ENCODE results near the gene THY1.
"Not testable (repeated sequence)": the region's sequence is repeated elsewhere in the genome, so short reads cannot be mapped to it uniquely, and the experiment has no call there.

THY1 gene

DNA sequence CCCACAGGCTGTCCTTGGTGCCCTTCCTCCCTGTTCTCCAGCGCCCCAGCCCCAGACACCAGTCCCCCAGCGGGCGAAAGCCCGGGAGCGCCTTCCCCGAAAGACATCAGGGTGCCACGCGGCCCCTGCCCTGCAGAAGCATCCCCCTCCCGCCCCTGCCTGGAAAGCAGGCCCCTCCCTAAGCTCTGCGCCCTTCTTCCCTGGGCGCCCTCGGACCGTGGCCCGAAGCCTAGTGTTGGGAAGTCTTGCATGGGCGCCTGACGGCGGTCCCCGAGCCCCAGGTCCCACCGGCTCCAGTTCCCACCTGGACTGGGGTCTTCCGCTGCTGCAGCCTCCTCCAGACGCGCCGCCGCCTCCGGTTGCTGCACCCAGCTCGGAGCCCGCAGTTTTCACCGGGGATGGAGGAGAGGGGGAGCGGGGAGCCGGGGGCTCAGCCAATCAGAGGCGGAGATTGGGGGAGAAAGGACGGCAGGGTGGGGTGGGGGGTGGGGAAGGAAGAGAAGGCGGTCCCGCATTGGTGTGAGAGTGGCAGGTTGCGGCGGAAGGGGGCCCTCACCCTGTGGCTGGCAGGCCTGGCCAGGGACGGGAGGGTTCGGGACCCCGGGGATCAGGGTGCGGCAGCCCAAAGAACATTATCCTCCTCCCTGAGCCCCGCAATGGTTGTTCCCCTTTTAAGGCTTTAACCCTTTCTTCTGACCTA, at the start of gene THY1:
TSS of gene THY1 (minus strand) at position 364 of the 700 bp plus-strand sequence. CDS start 2,267 bp downstream, outside the sequence.
- DNase-seq (ENCODE audit: insufficient read length, low spot score) (no peak), FAIRE-seq (no peak)

DNA sequence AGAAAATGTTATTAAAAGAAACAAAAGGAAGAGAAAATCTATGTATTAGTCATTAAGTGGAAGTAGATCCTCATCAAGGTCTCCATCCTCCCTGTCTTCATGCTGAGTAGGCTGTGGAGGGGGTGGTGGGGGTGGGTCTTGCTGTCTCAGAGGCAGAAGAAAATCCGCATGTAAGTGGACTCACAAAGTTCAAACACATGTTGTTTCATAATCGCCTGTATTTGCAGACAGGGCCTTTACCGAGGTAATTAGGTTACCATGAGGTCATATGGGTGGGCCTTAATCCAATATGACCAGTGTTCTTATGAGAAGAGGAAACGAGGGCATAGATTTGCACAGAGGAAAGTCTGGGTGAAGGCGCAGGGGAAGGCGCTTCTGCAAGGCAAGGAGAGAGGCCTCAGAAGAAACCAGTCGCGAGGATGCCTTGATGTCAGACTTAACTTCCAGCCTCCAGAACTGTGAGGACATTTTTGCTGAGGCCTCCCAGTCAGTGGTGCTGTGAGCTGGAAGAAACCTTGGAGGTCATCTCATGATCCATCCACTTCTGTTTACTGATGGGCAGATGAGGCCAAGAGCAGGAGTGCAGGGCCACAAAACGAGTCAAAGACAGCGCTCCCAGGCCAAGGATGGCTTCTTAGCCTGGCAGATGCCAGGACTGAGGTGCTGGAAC, 49.3 kb upstream of the THY1 start:
- DNase-seq (ENCODE audit: insufficient read length, low spot score) (no peak), FAIRE-seq (no peak)

DNA sequence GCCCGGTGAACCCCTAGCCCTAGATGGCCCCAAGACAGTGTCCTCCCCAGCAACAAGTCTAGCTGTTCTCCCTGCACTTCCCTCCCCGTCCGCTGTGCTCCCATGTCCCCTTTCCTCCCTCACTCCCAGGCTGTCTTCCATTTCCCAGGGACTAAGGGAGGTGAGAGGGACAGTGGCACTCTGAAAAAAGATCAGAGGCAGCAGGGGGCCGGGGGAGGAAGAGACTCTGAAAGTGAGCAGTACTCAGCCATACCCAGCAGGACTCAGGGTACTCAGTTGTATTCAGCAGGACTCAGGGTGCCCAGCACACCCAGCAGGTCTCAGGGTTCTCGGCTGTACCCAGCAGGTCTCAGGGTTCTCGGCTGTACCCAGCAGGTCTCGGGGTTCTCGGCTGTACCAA, 48.4 kb upstream of the THY1 start:
- FAIRE-seq (no peak), DNase-seq (ENCODE audit: insufficient read length, low spot score) (no peak)

DNA sequence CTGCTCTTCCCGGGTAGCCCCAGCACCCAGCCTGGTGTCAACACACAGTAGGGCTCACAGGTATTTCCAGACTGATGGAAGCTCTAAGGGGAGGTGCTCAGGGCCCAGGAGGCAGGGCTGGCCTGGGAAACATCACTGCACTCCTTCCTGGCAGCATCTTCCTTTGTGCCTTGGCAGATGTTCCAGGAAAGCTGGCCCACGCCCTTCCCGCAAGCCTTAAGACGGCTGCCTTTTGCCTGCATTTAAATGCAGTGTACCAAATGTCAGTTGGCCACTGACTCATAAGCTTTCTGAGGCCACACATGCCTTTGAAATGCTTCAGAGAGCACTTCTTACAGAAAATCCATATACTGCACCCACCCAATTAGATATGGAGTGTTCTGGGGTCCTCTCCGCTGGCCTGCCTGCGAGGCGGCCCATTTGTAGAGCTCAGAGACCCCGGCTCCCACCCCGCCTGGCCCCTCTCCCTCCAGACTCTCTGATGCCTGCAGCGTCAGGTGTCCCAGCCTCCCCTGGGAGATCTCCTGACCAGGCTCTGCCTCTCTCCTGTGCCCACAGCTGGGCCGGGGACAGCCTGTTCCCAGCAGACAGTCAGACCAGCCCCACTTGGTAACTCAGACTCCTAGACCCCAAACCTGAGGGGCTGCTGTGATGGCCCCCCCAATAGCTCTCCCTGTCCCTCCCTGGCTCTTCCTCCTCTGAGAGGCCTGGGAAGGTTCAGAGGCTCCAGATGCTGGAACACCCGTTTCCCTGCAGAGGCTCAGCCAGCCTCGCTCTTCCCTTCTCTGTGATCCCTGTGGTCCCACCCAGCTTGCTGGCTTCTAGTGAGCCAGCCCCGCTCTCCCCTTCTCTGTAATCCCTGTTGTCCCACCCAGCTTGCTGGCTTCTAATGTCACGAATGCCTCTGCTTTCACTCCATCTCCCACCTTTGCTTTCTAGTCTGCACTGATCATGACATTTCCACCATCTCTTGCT, 47.6 kb upstream of the THY1 start:
- no peak for FAIRE-seq
- no peak for DNase-seq (ENCODE audit: insufficient read length, low spot score)

DNA sequence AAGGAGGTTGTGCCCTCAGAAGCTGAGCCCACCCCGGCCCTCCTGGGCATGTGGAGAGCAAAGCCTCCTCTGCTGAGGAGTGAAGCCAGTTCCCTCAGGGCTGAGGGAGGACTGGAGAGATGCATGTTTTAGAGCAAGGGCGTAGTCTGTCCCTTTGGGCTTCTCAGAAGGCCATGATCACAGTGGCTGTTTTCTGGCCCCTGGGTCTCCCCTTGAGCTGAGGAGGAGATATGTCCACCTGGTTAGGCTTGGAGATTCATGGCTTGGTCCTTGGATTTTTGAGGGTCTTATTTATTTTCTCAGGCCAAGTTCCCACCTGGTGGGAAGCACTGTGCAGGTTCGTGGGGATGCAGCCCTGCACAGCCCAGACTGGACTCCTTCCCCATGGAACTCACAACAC, 46.5 kb upstream of the THY1 start:
- no peak for DNase-seq (ENCODE audit: insufficient read length, low spot score)
- FAIRE-seq, result no peak

DNA sequence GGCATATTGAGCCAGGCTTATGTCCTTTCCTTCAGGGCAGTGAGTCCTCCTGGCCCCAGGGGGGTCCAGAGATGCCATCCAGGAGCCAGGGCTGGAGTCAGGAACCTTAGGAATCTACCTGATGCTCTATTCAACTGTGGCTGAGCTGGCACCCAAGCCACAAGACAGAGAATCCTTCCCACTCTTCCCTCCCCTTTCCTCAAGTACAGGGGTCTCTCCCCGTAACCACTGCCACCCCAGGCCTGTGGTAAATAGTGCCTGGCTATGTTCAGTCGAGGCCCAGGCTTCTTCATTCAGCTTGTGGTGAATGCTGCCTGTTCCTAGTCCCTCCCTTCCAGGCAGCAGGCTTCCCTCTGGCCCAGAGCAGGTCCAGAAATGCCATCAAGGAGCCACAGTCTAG, 45.5 kb upstream of the THY1 start:
- FAIRE-seq (no peak), DNase-seq (ENCODE audit: insufficient read length, low spot score) (no peak)

DNA sequence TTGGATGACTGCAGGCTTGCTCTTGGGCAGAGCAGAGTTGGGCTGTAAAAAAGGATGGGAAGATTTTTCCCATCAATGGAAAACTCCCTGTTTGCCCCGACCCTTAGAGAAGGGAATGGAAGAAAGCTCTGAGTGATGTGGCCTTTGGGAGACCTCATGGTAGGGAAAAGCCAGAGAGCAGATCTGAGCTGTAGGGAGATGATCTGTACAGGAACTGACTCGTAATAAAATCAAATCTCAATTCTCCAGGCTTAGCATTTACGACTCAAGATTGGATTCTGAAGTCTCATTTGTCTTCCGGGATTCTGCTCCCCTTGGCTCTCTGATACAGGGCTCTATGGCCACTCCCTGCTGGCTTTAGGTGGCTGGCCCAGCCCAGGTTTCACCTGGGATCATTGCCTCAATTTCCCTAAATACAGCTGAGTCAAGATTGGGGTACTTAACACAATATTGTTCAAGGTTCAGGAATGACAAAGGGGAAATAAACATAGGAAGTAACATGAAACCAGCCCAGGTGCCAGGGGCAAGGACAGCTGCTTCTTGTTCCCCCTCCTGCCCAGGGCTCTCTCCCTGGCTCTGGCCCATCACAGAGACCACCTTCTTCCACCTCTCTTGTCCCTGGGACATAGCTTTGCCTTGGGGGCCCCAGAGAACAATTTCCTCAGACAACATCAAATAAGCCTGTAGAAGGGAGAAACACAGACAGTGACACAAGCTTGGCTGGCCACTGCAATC, 38.4 kb upstream of the THY1 start:
- FAIRE-seq (no peak), DNase-seq (ENCODE audit: insufficient read length, low spot score) (no peak)

DNA sequence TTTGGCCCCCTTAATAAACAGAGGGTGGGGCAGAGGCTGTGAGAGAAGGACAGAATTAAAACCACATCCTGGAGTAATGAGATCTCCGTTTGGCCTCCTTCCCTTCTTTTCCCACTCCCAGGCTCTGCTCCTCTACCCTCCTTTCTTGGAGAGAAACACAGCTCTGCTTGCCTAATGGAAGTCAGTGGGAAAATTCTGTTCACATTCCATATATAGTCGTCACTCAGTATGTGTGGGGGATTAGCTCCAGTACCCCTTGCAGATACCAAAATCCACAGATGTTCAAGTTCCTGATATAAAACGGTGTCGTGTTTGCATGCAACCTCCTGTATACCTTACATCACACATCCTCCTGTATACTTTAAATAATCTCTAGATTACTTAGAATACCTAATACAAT, 37.6 kb upstream of the THY1 start:
- FAIRE-seq (no peak), DNase-seq (ENCODE audit: insufficient read length, low spot score) (no peak)

DNA sequence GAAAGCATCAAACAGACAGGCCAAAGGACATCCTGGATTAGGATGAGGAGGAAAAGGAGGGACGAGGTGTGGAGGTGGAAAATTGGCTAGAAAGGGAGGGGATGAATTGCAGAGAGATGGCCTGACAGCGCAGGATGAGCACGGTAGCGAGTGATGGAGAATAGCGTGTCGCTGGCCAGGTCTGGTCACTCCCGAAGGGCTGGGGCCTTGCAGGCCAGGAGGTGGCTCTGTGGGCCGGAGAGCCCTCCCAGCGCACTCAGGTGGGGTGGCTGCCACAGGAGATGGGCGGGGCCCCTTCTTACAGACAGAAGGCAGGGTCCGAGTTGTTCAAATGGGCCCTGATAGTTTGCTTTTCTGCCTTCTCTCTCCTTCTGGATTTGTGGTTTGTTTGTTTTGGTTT, 37.1 kb upstream of the THY1 start:
- FAIRE-seq (no peak), DNase-seq (ENCODE audit: insufficient read length, low spot score) (no peak)

DNA sequence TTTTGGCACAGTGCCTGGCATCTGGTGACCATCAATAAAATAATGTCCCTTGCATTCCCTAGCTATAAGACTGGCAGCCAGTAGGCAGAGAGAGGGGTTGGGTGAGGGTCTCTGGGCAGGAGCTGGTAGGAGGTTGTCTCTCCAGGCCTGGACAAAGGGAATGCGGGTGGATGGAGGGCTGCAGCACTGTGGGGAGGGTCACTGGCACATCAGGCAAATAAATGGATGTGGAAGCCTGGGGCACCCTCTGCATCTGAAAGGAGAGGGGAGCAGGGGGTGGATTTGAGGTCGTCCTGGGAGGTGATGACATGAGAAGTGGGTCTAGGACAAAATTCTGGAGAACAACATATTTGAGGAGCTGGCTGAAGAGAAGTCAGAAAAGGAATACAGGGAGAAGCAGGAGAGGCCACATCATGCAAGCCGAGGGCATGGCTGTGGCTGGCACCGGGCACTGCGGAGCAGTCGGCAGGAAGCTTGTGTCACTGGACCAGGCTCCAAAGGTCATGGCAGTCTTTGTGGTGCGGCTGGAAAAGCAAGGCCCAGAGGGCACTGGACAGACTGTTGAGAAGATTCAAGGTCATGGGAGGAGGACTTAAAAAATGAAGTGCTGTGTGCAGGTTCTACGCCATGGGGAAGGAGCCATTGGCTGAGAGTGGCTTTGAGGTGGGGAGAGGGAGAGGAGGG, 36.5 kb upstream of the THY1 start:
- FAIRE-seq (no peak), DNase-seq (ENCODE audit: insufficient read length, low spot score) (no peak)

DNA sequence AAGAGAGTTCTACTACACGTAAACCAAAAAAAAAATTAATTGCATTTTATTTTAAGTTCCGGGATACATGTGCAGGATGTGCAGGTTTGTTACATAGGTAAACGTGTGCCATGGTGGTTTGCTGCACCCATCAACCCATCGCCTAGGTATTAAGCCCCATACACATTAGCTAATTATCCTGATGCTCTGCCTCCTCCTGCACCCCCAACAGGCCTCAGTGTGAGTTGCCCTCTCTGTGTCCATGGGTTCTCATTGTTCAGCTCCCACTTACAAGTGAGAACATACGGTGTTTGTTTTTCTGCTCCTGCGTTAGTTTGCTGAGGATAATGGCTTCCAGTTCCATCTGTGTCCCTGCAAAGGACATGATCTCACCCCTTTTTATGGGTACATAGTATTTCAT, 32.7 kb upstream of the THY1 start:
- DNase-seq (ENCODE audit: insufficient read length, low spot score); FAIRE-seq: not testable (repeated sequence)

DNA sequence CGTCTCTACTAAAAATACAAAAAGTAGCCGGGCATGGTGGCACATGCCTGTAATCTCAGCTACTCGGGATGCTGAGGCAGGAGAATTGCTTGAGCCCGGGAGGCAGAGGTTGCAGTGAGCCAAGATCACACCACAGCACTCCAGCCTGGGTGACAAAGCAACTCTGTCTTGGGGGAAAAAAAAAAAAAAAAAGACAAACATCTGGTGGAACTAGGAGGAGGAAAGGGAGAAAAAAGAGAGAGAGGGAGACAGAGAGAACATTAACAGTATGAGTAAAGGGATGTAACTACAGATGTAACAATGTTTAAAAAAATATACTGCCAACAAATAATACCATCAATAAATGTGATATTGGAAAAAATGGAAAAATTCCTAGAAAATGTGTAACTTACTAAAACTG, 32.3 kb upstream of the THY1 start:
- not testable (repeated sequence) for FAIRE-seq; DNase-seq (ENCODE audit: insufficient read length, low spot score)

DNA sequence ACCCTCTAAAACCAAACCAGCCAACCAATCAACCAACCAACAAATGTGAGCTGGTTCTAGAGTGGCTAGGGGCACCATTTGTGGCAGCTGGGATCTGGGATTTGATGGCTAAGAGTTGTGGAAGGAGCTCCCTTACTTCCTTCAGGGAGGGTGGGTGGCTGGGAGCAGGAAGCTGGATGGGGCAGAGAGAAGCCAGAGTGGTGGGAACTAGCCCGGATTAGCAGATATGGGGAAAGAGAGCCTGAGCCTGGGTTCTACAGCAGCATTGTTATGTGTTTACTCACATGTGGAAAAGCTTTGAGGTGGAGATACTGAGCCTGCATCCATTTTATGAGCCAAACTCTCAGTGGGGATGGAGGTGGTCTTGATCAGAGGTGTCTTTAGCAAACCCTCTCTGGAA, 30.9 kb upstream of the THY1 start:
- FAIRE-seq (no peak), DNase-seq (ENCODE audit: insufficient read length, low spot score) (no peak)

DNA sequence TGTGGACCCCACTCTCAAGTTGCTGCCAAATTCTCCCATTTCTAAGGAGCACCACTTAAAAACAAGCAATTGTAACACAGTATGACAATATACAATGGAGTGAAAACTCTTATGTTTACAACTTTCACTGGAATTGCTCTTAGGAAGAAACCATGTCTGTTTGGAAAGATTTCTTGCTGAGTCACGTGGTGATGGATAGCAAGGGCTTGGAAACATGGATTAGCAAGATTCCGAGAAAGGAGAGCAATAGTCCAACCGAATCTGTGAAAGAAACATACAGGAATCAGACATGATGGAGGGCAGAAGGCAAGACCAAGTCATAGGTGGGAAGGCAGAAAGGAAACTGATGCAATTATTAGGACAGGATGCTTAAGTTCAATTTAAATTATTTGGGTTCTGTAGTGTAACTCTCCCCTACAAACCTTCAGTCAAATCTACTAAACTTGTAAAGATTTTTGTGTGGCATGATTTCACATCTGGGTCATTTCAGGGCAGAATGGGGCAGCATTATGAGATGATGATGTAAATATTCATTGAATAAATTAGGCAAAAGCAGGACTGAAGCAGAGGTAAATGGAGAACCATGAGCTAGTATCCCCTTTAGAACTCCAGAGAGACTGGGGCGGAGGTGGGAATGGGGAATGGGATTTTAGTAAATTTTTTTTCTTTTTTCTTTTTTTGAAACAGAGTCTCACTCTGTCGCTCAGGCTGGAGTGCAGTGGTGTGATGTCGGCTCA, 27.8 kb upstream of the THY1 start:
- DNase-seq (ENCODE audit: insufficient read length, low spot score) (no peak), FAIRE-seq (no peak)

DNA sequence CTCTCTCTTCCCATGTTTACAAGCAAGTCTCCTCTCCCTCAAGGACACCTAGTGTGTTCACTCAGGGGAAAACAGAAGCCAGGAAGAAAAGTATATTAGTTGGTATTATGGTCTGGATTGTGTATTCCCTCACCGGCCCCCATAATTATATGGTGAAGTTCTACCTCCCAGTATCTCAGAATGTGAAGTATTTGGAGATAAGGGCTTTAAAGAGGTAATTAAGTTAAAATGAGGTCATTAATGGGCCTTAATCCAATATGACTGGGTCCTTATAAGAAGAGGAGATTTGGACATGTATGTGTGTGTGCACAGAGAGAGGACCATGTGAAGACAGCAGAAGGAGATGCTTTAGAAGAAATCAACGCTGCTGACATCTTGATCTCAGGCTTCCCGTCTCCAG, 26.5 kb upstream of the THY1 start:
- DNase-seq (ENCODE audit: insufficient read length, low spot score) (no peak), FAIRE-seq (no peak)

DNA sequence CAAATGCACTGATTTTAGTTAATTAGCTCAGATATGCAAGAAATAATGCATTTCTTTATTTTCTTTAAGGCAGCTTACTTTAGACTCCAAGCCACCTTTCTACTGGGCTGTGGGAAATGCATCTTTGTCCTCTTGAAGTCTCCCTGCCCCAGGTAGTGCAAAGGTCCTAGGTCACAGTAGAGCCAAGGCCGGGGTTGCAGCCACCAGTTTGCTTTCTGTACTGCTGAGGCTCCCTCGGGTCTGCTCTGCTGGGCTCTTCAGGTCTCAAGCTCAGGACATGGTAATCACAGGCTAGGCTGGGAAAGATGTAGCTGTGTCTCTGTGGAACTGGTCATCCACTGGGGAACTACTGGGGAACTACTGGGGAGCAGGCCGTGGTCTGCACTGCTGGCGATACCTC, 25.4 kb upstream of the THY1 start:
- DNase-seq (ENCODE audit: insufficient read length, low spot score), result no peak
- no peak for FAIRE-seq

DNA sequence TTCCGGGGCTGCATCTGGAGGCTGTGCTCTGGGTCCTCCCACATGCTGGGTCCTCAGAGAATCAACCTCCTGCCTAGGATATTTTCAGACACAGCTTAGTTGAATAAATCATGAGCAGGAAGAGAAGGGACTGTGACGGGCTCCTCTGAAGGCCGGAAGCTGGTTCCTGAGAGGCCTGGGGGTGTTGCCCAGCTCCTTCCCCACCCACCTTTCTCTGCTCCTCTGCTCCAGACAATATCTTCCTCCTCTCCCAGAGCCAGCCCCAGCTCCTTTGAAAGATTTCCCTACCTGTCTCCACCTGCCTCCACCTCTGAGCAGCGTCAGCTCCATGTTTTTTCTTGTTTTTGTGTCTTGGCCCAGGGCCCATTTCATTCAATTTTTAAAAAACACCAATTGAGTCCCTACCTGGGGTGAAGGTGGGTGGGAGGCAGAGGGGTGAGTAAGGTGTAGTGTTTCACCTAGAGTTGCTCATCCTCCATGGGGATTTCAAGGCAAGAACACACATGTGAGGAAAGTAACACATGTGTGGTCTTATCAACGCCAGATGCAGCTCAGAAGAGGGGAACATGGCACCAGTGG, 24.8 kb upstream of the THY1 start:
- DNase-seq (ENCODE audit: insufficient read length, low spot score) (no peak), FAIRE-seq (no peak)

DNA sequence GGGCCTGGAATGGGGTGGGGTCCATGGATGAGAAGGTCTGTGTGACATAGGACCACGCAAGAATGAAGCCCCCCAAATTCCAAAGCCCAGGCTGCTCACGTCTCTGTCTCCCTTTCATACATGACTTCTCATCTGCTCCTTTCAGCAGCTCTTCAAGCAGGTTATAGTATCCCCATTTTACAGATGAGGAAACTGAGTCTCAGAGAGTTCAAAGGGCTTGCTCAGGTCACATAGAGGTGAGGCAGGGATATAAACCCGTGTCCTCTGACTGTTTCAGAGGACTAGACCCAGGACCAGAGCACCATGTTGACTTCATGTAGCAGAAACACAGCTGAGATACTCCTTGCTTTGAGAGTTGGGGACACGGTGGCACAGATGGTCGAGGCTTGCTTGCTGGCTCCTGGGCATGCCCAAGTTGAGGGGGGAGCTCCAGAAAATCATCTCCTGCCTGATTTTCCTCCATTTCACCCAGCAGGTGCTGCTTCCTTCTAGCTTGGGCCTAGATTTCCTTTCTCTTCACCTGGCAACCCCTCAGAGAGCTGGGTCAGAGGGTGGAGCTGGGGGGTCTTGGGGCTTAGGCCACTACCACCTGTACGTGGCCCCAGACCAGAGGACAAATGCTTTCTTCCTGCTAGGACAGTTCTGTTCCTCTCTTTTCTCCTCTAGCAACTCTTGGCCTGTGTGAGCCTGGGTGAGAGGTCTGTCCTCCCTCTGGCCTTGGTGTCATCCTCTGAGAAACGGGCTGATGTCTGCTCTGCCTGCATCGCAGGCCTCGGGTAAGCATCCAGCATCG, 24.1 kb upstream of the THY1 start:
- FAIRE-seq, result no peak
- DNase-seq (ENCODE audit: insufficient read length, low spot score), result no peak
